NCI-H2107 treated with DMSO at 0.1 percent for 48 hours (cell line): ENCODE data around the gene MICU1.
"Not testable (repeated sequence)": the region's sequence is repeated elsewhere in the genome, so short reads cannot be mapped to it uniquely, and the experiment has no call there.

Experiments used
- DNase-seq: peaks from one replicate; lab custom pipeline; 2025; ENCODE audit not compliant: unreplicated experiment; lab: John Stamatoyannopoulos, UW

MICU1 gene

DNA sequence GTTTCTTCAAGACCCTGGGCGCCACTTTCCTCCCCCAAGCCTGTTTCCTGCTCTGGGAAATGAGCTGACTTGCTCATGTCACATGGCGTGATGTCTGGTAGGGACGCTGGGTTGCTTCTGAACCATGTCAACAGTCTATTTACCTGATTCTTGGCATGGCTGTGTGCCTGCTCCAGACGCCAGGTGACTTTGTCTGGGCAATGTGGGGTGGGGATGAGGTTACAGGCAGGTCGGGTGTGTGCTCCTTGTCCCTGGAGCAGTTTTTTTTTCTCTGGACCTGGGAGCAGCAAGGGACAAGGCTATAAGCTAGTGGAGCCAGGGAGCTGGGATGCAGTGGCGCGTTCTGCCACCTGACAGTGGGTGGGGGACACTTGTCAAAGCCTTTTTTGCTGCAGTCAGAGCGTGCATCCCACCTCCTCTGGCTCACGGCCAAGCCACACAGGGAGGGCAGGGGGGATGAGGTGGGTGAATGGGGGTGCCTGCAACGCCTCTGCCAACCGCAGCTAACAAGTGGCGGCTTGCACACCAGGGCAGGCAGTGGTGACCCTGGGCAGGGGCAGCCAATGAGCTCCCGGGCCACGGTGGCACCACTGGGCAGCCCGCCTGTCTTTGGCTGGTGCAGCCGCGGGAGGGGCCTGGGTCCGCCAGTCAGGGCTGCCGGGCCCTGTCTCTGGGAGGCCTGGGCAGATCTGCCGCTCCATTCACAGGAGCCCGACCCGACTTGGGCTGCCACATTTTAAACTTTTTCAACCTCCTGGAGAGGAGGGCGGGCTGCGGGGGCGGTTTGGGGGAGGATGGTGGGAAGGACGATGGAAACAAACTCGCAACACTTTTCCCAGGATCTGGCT is 294.1 kb downstream of the MICU1 start:
- peak; percentile 92 for DNase-seq

DNA sequence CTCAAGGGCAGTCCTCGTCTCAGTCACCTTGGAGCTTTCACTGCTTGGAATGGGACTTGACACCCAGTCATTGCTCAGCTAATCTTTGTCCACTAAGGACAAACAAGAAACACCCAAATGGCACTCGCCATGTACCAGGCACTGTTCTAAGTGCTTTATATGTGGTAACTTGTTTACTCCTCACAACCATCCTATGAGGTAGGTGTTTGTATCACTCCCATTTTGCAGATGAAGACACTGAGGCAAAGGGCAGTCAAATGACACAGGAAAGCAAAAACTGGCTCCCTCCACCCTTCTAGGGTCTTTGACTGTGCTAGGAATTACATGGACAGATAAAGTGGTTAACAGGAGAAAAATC is 295.8 kb downstream of the MICU1 start:
- DNase-seq: no peak

- DNase-seq: no peak
Measured at GRCh38 chr10:72329290-72330068, 296.4 kb downstream of the MICU1 start.

- no peak for DNase-seq
Measured at GRCh38 chr10:72328829-72329204, 297.1 kb downstream of the MICU1 start.

- DNase-seq: no peak
Measured at GRCh38 chr10:72328045-72328828, 297.6 kb downstream of the MICU1 start.

DNA sequence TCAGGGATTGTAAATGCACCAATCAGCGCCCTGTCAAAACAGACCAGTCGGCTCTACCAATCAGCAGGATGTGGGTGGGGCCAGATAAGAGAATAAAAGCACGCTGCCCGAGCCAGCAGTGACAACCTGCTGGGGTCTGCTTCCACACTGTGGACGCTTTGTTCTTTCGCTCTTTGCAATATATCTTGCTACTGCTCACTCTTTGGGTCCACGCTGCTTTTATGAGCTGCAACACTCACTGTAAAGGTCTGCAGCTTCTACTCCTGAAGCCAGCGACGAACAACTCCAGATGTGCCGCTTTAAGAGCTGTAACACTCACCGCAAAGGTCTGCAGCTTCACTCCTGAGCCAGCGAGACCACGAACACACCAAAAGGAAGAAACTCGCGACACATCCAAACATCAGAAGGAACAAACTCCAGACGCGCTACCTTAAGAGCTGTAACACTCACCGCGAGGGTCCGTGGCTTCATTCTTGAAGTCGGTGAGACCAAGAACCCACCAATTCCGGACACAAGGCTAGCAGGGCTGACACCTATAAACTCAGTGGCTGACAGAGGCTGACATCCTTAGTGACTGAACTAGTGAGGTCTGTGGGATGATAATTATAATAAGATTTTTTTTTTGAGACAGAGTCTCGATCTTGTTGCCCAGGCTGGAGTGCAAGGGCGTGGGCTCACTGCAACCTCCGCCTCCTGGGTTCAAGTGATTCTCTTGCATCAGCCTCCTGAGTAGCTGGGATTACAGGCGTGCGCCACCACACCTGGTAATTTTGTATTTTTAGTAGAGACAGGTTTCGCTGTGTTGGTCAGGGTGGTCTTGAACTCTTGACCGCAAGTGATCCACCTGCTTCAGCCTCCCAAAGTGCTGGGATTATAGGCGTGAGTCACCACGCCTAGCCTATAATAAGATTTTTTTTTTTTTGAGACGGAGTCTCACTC is 298.9 kb downstream of the MICU1 start:
- DNase-seq: not testable (repeated sequence)

GRCh38 chr10:72325243-72326175 is 300.4 kb downstream of the MICU1 start:
- DNase-seq: peak; percentile 88

DNA sequence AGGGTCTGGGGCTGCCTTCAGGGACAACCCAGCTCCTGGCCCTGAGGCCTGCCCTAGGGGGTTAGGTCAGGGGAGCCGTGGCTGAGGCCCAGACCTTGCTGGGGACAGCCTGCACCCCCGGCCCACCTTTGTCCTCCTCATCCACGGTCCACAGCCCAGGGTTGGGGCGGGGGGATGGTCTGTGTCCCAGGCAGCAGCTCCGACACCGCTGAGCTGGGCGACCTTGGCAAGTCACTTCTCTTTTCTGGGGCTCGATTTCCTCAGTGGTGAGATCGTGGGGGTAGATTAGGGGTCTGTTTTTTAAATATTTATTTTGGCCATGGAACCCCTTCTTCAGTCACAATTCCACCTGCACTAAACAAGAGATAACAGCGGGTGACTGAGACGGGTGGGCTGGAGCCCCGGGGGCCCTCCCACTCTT is 302.1 kb downstream of the MICU1 start:
- no peak for DNase-seq

GRCh38 chr10:72323108-72323749 is 302.6 kb downstream of the MICU1 start:
- no peak for DNase-seq

DNA sequence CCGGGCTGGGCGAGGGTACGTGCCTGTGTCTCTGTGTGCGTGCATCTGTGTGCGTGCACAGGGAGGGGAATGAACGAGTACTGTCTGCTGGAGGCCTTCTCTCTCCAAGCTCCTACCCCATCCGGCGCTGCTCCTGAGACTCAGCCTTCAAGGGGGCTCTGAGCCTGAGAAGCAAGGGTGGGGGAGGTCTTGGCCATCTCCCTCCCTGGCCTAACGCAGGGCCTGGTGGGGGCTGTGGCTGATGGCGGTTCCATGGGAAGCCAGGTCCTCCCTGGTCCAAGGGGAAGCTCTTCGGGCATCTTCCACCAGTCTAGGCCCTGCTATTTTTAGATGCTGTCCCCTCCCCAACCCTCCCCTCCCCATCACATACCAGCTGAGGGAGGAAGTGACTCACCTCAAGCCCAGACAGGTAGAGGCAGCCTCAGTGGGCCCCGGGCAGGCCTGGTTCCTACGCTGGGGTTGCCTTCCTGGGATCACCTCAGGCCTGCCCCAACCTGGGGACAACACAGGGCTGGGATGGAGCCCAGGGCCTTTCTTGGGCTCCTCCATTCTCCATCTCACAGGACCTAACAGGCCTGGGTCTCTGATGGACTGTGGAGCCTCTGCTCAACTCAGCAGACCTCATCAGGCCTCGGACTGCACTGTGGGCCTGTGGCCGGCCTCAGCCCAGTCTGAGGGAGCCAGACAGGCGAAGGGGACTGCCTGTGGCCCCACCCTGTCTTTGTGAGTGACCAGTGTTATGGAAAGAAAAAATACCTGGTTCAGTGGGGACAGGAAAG is 303.4 kb downstream of the MICU1 start:
- no peak for DNase-seq

DNA sequence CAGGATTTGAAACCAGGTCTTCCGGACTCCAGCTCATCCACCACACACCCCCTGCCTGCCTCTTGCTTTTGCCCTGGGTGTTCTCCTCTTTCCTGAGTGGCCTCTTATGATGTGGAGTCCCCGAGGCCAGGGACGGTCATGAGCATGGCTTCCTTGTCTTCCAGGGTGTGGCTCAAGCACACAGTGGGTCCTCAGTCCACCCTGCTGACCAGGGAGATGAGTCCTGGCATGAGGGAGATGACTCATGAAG is 303.9 kb downstream of the MICU1 start:
- DNase-seq: no peak

DNA sequence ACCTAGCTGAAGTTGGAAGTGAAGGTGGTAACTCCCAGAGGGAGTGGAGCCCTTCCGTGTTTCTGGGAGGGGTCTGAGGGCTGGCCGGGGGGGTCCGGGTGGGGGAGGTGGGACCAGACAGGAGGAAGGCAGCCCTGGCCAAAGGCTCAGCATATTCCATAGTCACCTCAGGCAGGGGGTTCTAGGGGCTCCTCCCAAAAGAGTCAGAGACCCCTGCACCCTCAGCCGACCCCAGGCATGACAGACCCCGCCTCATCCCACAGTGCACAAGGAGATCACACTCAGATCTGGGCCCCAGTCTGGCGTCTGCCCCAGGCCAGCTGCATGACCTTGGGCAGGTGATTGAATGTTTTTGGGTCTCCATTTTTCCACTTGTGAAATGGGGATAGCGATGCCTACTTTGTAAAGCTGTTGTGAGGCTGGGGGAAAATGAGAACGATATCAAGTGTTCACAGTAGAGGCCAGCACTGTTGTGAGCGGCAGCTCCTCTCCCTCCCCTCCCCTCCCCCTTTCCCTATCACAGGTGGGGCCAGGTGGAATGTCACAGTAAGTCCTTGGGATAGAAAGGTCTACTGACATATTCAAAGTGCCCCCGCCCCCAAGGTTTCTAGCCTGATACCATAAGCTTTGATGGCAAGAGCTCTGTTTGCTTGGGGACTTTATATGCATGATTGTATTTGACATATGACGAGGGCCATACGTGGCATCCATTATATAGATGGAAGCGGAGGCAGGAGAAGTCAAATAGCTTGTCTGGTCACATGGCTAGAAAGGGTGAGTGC is 304.4 kb downstream of the MICU1 start:
- no peak for DNase-seq

DNA sequence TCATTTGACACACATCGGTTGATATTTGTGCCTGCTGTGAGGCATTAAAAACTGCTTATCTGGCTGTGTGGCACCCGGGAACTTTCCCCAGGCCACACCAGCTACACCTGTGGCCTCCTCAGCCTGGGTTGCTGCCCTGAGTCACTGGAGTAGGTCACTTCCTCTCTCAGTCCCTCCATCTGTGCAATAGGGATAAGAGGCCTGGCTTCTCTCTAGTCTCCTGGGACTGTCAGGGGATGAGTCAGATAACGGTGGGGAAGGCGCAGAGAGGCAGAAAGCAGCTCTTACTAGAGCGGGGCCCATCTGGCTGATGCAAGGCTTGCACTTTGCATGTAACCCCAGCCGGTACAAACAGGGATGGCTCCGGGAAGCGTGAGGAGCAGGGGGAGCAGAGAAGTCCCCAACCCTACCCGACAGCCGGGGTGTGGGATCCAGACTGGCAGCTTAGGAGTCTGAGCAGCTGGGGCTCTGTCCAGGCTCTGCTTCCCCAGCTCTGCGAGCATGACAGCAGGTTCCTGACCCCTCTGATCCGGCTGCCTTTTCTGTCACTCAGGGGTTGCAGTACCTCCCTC is 305.1 kb downstream of the MICU1 start:
- DNase-seq: peak; percentile 93

GRCh38 chr10:72319416-72320254 is 306.2 kb downstream of the MICU1 start:
- peak; percentile 72 for DNase-seq

- DNase-seq: no peak
Measured at GRCh38 chr10:72318418-72319262, 307.2 kb downstream of the MICU1 start.
